PC-3 (cell line): ENCODE results near the gene DCHS2.

Source experiments
- EZH2phosphoT487 ChIP-seq: fragments of 300-600 bp; sonication (generic); IDR thresholded peaks from 2 replicates; pipeline ENCODE4 v1.6.1; 2018; ENCODE audit warnings: mild to moderate bottlenecking, antibody characterized with exemption, low read length, borderline replicate concordance
- TF ChIP-seq, protein P1 (sequence below): fragments of 300-600 bp; sonication (generic); conservative IDR thresholded peaks from 2 replicates; pipeline ENCODE4 v1.5.1; 2017; ENCODE audit warnings: antibody characterized with exemption, low read depth, mild to moderate bottlenecking, low read length

DNA sequence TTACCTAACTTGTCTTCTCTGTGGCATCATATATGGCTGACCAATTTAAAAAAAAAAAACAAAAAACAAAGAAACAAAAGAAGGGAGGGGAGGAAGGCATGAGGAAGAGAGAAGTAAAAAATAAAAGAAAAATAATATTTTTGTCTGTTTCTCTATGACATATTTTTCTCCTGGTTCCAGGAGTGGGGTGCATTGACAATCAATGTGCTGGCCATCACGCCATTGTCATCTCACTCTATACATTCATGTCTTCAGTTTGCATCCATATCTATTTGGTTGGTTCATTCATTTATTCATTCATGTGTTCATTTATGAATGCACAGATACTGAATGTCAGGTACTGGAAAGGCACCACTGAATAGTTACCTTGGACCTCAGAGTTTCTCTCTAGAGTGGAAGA is 183.4 kb downstream of the DCHS2 start:
- no peak for TF ChIP-seq EZH2phosphoT487
- TF ChIP-seq, protein P1, sequence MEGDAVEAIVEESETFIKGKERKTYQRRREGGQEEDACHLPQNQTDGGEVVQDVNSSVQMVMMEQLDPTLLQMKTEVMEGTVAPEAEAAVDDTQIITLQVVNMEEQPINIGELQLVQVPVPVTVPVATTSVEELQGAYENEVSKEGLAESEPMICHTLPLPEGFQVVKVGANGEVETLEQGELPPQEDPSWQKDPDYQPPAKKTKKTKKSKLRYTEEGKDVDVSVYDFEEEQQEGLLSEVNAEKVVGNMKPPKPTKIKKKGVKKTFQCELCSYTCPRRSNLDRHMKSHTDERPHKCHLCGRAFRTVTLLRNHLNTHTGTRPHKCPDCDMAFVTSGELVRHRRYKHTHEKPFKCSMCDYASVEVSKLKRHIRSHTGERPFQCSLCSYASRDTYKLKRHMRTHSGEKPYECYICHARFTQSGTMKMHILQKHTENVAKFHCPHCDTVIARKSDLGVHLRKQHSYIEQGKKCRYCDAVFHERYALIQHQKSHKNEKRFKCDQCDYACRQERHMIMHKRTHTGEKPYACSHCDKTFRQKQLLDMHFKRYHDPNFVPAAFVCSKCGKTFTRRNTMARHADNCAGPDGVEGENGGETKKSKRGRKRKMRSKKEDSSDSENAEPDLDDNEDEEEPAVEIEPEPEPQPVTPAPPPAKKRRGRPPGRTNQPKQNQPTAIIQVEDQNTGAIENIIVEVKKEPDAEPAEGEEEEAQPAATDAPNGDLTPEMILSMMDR: no peak
